B cell (primary cell): ENCODE measurements around the gene RAPGEF5. TPM values are rescaled to one million over a fixed set of nuclear protein-coding genes. Genes with fewer than 3 reads are reported as not detected.

ENCODE experiments used
- ATAC-seq: fragments of 200-7000 bp; cut with Tn5 transposase; one replicate; pipeline ENCODE4 v1.10.0; 2021; ENCODE audit warnings: low read depth, mild to moderate bottlenecking, moderate number of reproducible peaks, moderate library complexity
- CTCF ChIA-PET: fragments of 350-600 bp; sonication (Branson Sonifier 250); formaldehyde crosslinking; loops from one replicate; lab custom pipeline; 2021; ENCODE audit warnings: antibody characterized with exemption, inconsistent platforms; lab: Charles Lee
- POLR2A ChIA-PET: fragments of 350-600 bp; sonication (Branson Sonifier 250); formaldehyde crosslinking; loops from one replicate; lab custom pipeline; 2021; ENCODE audit warnings: antibody characterized with exemption; lab: Charles Lee
- DNase-seq: peaks from one replicate; pipeline ENCODE4 v3.0.0; 2013
- H2AFZ ChIP-seq: 2 replicates; pipeline ENCODE4 v1.6.1; 2012; ENCODE audit warnings: mild to moderate bottlenecking, low read depth, low read length; ENCODE audit not compliant: insufficient read depth, poor library complexity, severe bottlenecking
- H3K27ac ChIP-seq, 2 donors: 1 replicate in 1 of 2; 2 replicates in 1 of 2; pipeline ENCODE4 v1.5.1; 2012 to 2013; ENCODE audit warnings: low read length in 2 of 2, mild to moderate bottlenecking in 2 of 2, moderate library complexity in 1 of 2
- H3K27me3 ChIP-seq, 4 experiments: fragments of 200-600 bp in 1 of 4; sonication (generic) in 1 of 4; replicated peaks in 1 of 4; 1 replicate in 2 of 4; 2 replicates in 2 of 4; pipeline versions ENCODE4 v1.6.1 to v1.7.0; 2013 to 2016; ENCODE audit warnings: low read length in 3 of 4, mild to moderate bottlenecking in 2 of 4, mixed read lengths in 1 of 4, moderate library complexity in 1 of 4; ENCODE audit not compliant: insufficient read depth in 4 of 4, control insufficient read depth in 3 of 4; ENCODE audit errors: control extremely low read depth in 1 of 4
- H3K36me3 ChIP-seq, 2 experiments: replicated peaks in 1 of 2; 1 replicate in 1 of 2; 2 replicates in 1 of 2; pipeline versions ENCODE4 v1.6.1 to v1.7.1; 2013; ENCODE audit warnings: low read length in 1 of 2; ENCODE audit not compliant: insufficient read depth in 2 of 2, control insufficient read depth in 1 of 2; ENCODE audit errors: control extremely low read depth in 1 of 2, extremely low read depth in 1 of 2
- H3K4me1 ChIP-seq, 2 donors: fragments of 200-600 bp in 1 of 2; sonication (generic) in 1 of 2; 1 replicate in 1 of 2; 2 replicates in 1 of 2; pipeline versions ENCODE4 v1.5.1 to v1.6.1; 2013 to 2017; ENCODE audit warnings: low read length in 2 of 2; ENCODE audit not compliant: control insufficient read depth in 2 of 2, insufficient read depth in 2 of 2
- H3K4me2 ChIP-seq: replicated peaks from 2 replicates; pipeline ENCODE3; 2012; ENCODE audit warnings: mild to moderate bottlenecking, low read depth, low read length; ENCODE audit not compliant: poor library complexity, severe bottlenecking
- H3K4me3 ChIP-seq, 5 experiments: fragments of 200-600 bp in 1 of 5; sonication (generic) in 1 of 5; 1 replicate in 3 of 5; 2 replicates in 2 of 5; pipeline versions ENCODE4 v1.5.1 to v1.7.0; 2011 to 2016; ENCODE audit warnings: low read length in 4 of 5, mild to moderate bottlenecking in 4 of 5, low read depth in 2 of 5, control low read depth in 1 of 5, moderate library complexity in 1 of 5; ENCODE audit not compliant: insufficient read depth in 1 of 5; ENCODE audit errors: control extremely low read depth in 1 of 5, extremely low read depth in 1 of 5
- H3K79me2 ChIP-seq: fragments of 200-600 bp; sonication (generic); one replicate; pipeline ENCODE4 v1.6.0; 2016; ENCODE audit warnings: low read length; ENCODE audit not compliant: control insufficient read depth, insufficient read depth
- H3K9ac ChIP-seq: fragments of 200-600 bp; sonication (generic); 2 replicates; pipeline ENCODE4 v1.6.1; 2017; ENCODE audit warnings: mild to moderate bottlenecking, low read length, moderate library complexity
- H3K9me3 ChIP-seq, 3 donors: one replicate each; pipeline versions ENCODE4 v1.6.1 to v1.7.1; 2013; ENCODE audit warnings: low read length in 2 of 3; ENCODE audit not compliant: control insufficient read depth in 2 of 3, insufficient read depth in 1 of 3; ENCODE audit errors: control extremely low read depth in 1 of 3
- H4K20me1 ChIP-seq: 2 replicates; pipeline ENCODE4 v1.6.0; 2012; ENCODE audit warnings: mild to moderate bottlenecking, low read length; ENCODE audit not compliant: insufficient read depth, control insufficient read depth, poor library complexity, severe bottlenecking
- H3K27ac Mint-ChIP-seq: one replicate; pipeline ENCODE4 v1.8.0; 2021; ENCODE audit warnings: mixed read lengths
- H3K27me3 Mint-ChIP-seq: one replicate; pipeline ENCODE4 v1.8.0; 2021; ENCODE audit warnings: mixed read lengths
- H3K4me1 Mint-ChIP-seq: one replicate; pipeline ENCODE4 v1.8.0; 2021; ENCODE audit warnings: mixed read lengths
- H3K4me3 Mint-ChIP-seq: one replicate; pipeline ENCODE4 v1.8.0; 2021; ENCODE audit warnings: mixed read lengths
- H3K9me3 Mint-ChIP-seq: one replicate; pipeline ENCODE4 v1.8.0; 2022; ENCODE audit warnings: mixed read lengths; ENCODE audit not compliant: insufficient read depth
- CTCF ChIP-seq: fragments of 200-600 bp; IDR thresholded peaks from one replicate; pipeline ENCODE4 v1.8.0; 2022; ENCODE audit warnings: antibody characterized with exemption, mild to moderate bottlenecking
- EZH2 ChIP-seq: IDR thresholded peaks from 2 replicates; pipeline ENCODE4 v1.6.1; 2012; ENCODE audit warnings: borderline replicate concordance, low read depth, mild to moderate bottlenecking, moderate library complexity, low read length; ENCODE audit not compliant: insufficient read depth, poor library complexity, severe bottlenecking
- WGBS: methylation state at CpG from one replicate; pipeline ENCODE4 v1.1.5; 2013; ENCODE audit warnings: missing lambda C conversion rate; ENCODE audit not compliant: insufficient coverage; 5-methylcytosine and 5-hydroxymethylcytosine counted together
- intact Hi-C: fragments of 100-400 bp; cut with micrococcal nuclease; formaldehyde crosslinking; loops from one replicate; pipeline ENCODE4 v1.10.0; 2022
- polyA plus RNA-seq: library from polyadenylated mRNA; depleted of rRNA; stranded (reverse); fragments of >200 nt; gene quantifications from 2 replicates; pipeline ENCODE4 v1.2.3, GENCODE V29; 2012
- total RNA-seq, 2 donors: library from RNA; stranded (reverse); fragments of 120-200 nt in 1 of 2; gene quantifications; 1 replicate in 1 of 2; 2 replicates in 1 of 2; pipeline versions ENCODE4 v1.2.3 to v1.2.4, GENCODE V29; 2013 to 2022

The RAPGEF5 gene
- total and polyA plus RNA-seq, 2 donors (not counting 1 experiment from before 2014, with no cell fraction given): 1.5 to 37.6 TPM

GRCh38 chr7:22214000-22214399, 143.0 kb downstream of the RAPGEF5 start:
- Histone ChIP-seq H3K9ac (no peak overlapping the region), H3K27ac (no peak overlapping the region), H3K9me3 (no peaks in the 10 kb centered on the region), H3K36me3 (no peaks in the 10 kb centered on the region), H3K4me3 (no peak overlapping the region), H4K20me1 (no peaks in the 10 kb centered on the region), H3K4me1 (peaks cover 4 to 7% of the 10 kb centered on the region in 2 donors), H3K27me3 (no peaks in the 10 kb centered on the region), H3K79me2 (no peaks in the 10 kb centered on the region), H3K4me2 (no peak overlapping the region), H2AFZ (no peak overlapping the region)
- no peak for ATAC-seq
- Mint-ChIP-seq H3K4me1 (peaks cover 11% of the 10 kb centered on the region), H3K27me3 (no peaks in the 10 kb centered on the region), H3K4me3 (no peak overlapping the region), H3K27ac (no peak overlapping the region), H3K9me3 (no peaks in the 10 kb centered on the region)
- intact Hi-C loops: no loop called here
- ChIA-PET CTCF (no interaction called here), POLR2A (no interaction called here)
- TF ChIP-seq CTCF (no peak), EZH2 (no peak)
- no peak for DNase-seq
- WGBS: no CpG with 5 or more reads among the region's 3 CpGs

- no peaks in the 10 kb centered on the region for H3K36me3 ChIP-seq
- no peaks in the 10 kb centered on the region for H4K20me1 ChIP-seq
- no peak overlapping the region for H2AFZ ChIP-seq
- TF ChIP-seq EZH2: no peak
- TF ChIP-seq CTCF: no peak
- intact Hi-C loops: no loop called here
- H3K4me1 Mint-ChIP-seq: peaks cover 18% of the 10 kb centered on the region
- ChIA-PET POLR2A (no interaction called here), CTCF (no interaction called here)
- DNase-seq (no peak), ATAC-seq (no peak)
- no peak overlapping the region for H3K4me3 ChIP-seq
- H3K27ac Mint-ChIP-seq: no peak overlapping the region
- no CpG with 5 or more reads among the region's 2 CpGs for WGBS
- no peaks in the 10 kb centered on the region for H3K9me3 ChIP-seq
- peaks cover 9 to 14% of the 10 kb centered on the region in 2 donors for H3K4me1 ChIP-seq
- H3K27me3 Mint-ChIP-seq: no peaks in the 10 kb centered on the region
- no peak overlapping the region for H3K27ac ChIP-seq
- H3K9me3 Mint-ChIP-seq: no peaks in the 10 kb centered on the region
- no peaks in the 10 kb centered on the region for H3K27me3 ChIP-seq
- no peak overlapping the region for H3K9ac ChIP-seq
- no peaks in the 10 kb centered on the region for H3K79me2 ChIP-seq
- no peak overlapping the region for H3K4me3 Mint-ChIP-seq
- H3K4me2 ChIP-seq: no peak overlapping the region
Observed at GRCh38 chr7:22213081-22213480, 143.9 kb downstream of the RAPGEF5 start.
